AG09319 (cell line): ENCODE results near the gene TMTC4.

ENCODE experiments used
- DNase-seq: peaks from one replicate; pipeline ENCODE4 v3.0.0-alpha.2; 2010; ENCODE audit warnings: low read depth; ENCODE audit errors: extremely low read depth
- TF ChIP-seq, protein P1 (sequence below): IDR thresholded peaks from 2 replicates; pipeline ENCODE4 v1.5.1; 2011; ENCODE audit warnings: low read depth, mild to moderate bottlenecking, inconsistent platforms, low read length, moderate library complexity

TMTC4 gene

DNA sequence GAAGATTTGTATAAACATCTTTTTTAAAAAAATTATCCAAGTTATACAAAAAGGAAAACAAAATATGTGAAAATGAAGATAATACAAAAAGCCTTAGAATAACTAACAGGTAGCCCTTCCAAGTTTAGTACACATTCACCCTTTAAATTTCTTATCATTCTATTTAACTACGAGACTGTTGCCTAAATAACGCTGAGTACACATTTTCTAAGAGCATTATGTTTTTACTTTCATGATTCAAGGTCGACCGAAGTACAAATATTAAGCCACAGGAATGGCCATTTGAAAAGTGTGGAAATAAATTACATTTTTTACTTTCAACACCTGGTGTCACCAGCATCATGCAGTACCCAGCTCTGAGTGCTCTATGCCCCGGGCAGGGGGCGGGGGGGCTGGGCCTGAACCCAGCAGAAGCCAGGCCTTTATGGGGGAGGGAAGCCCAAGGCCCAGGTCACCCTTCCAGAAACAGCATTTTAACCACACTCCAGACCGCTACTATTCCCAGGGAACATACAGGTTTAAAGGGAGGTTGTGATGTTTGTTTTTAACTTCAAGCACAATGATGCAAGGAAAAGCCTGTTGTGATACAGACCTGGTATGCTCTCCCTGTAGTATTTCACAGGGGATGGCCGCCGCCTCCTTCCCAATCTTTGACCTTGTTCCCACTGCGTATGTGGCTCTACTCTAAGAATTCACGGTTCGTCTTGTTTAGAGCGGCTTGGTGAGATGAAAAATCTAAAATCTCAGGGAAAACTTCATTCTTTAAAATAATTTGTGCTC is 110.0 kb downstream of the TMTC4 start:
- TF ChIP-seq, protein P1, sequence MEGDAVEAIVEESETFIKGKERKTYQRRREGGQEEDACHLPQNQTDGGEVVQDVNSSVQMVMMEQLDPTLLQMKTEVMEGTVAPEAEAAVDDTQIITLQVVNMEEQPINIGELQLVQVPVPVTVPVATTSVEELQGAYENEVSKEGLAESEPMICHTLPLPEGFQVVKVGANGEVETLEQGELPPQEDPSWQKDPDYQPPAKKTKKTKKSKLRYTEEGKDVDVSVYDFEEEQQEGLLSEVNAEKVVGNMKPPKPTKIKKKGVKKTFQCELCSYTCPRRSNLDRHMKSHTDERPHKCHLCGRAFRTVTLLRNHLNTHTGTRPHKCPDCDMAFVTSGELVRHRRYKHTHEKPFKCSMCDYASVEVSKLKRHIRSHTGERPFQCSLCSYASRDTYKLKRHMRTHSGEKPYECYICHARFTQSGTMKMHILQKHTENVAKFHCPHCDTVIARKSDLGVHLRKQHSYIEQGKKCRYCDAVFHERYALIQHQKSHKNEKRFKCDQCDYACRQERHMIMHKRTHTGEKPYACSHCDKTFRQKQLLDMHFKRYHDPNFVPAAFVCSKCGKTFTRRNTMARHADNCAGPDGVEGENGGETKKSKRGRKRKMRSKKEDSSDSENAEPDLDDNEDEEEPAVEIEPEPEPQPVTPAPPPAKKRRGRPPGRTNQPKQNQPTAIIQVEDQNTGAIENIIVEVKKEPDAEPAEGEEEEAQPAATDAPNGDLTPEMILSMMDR = no peak
- no peak for DNase-seq

GRCh38 chr13:100563779-100564178 is 110.8 kb downstream of the TMTC4 start:
- DNase-seq = no peak
- TF ChIP-seq, protein P1 = no peak

DNA sequence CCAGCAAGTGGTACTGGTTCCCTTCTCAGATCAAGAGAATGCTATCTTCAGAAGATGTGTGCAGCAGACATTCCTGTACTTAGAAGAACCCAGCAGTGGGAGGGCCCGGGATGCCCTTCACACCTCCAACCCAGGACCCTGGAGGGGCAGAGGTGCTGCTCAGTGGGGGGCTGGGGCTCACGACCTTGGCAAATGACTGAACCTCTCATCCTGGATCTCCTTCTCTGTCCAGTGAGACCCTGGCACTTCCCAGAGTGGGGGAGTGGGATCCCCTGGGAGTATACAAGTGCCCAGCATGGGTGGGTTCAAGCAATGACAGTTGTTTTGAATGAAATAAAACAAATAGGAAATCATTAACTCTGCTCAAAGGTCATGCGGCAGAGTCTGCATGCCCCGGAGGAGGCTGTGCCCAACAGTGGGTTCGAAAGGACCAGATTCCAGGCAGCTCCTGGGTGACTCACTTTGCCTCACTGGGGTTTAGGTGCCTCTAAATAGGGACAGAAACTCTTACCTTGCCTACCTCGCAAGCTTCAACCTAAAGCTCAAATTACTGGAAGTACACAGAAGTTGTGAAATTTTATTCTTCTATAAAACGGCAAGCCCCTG is 112.9 kb downstream of the TMTC4 start:
- TF ChIP-seq, protein P1 = no peak

DNA sequence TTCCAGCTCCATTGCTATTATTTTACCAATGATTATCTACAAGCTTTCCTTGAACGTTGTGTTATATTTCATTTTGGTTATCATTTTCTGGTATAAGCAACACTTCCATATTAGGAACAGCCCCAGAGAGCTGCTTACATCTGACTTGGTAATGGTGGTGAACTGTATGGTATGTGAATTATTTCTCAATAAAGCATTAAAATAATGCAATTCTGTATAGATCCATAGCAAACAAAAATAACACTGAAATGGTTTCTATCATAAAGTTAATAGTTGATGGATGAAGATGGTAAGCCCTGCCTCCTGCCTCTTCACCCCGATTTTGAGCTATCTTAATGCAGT is 113.5 kb downstream of the TMTC4 start:
- DNase-seq = no peak
- TF ChIP-seq, protein P1 = no peak

More for the DNA sequence above, 112.9 kb downstream of the TMTC4 start:
- DNase-seq = no peak

DNA sequence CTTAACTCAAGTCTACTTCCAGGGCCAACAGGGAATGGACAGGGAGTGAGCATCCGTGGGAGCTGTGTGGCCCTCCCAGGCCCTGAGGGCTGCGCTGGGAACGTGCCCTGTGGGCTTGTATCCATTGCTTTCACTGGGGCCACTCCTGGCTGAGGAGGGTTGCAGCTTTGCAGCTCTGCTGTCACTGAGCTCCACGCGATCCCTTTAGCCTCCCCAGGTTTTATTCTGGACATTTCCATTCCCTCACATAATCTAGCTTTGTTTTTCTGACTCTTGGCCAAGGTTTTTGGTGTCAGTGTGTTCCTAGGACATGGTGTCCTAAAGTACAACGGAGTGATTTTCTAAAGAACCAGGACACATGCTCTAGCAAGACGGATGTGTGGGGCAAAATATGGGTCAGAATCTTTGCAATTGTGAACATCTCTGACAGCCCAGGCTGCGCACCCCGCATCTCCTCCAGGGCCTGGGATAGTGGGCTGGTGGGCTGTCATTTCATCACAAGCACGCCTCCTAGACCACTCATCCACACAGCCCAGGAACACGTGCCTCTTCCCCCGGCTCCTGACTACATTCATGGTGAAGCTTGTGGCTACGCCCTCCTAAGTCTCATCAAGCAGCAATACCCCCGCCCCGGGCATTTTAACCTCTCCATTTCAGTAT is 114.0 kb downstream of the TMTC4 start:
- TF ChIP-seq, protein P1 = no peak
- DNase-seq = no peak

DNA sequence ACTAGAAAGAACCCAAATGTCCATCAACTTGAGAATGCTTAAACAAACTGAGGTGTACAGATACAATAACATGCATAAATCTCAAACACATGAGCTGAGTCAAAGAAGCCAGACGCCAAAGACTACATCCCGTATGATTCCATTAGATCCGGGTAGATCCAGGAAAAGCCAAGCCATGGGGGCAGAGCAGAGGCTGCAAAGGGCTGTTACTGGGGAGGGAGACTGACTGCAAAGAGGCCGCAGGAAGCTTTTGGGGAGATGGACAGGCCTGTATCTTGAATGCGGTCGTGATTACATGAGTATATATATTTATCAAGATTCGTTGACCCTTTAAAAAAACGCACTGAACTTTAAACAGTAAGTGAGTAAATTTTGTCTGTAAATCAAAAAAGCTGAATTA is 114.7 kb downstream of the TMTC4 start:
- TF ChIP-seq, protein P1 = no peak
- no peak for DNase-seq
